NCI-H1092 (cell line): ENCODE results near the gene GALNT13.
"Not testable (repeated sequence)": the region's sequence is repeated elsewhere in the genome, so short reads cannot be mapped to it uniquely, and the experiment has no call there.

ENCODE experiments used
- DNase-seq: peaks from one replicate; lab custom pipeline; 2025; lab: John Stamatoyannopoulos, UW

Gene GALNT13

DNA sequence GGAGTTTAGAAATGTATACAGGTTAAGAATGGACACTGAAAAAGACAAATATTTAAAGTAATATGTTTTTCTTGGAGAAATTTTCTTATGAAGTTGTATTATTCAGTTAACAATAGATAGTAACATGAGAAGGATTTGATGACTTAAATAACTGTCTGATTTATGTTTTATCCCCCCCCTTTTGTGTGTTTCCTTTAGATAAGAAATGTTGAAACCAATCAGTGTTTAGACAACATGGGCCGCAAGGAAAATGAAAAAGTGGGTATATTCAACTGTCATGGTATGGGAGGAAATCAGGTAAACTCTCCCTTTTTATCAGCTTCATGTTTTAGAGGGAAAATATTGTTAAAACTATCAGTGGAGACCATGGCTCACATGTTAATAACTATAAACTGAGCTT lies 537.1 kb downstream of the GALNT13 start:
- DNase-seq = no peak

DNA sequence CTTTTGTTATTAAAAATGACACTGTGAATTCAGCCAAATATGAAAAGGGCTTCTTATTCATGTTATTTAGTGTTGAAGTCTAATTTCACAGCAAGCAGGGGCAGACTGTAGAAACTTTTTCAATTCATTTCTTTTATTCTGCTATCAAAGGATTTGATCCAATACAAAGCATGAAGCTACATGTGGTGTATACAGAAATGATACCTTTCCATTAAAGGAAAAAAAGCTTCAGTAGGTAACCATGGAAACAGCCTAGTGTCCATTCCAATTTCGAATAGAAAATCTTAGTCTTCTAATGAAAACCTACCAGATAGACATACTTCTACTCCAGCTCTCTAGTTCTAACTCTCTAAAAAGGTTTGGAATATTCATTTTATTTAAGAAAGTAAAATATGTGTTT lies 550.5 kb downstream of the GALNT13 start:
- no peak for DNase-seq

DNA sequence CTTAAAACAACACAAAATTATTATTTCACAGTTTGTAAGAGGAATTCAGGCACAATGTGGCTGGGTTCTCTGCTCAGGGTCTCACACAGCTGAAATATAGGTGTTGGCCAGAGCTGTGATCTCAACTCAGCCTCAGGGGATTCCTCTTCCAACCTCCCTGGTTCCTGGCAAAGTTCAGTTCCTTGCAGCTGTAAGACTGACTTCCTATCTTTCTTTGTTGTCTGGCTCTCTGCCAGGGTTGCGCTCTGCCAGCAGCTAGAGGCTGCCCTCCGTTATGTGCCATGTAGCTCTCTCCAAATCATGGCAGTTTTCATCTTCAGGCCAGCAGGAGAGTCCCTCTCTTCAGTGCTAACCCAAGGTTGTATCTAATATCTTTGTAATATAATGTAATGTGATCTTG lies 554.3 kb downstream of the GALNT13 start:
- DNase-seq = no peak

DNA sequence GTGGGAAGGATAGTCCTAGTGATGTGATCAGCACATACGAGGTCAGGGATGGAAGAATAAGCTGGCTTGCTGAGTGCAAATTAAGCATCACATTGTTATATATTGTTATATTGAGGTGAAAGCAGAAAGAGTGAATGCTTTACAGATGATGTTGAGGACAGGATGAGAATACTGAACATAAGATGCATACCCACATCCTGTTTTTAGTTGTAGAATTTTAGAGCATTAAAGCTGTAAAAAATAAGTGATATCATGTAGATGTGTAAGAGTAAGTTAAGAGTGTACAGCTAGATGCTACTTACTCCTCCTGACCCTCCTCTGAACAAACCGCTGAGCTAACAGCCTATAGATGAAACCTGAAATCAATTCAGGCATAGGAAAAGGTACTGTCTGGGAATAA lies 555.7 kb downstream of the GALNT13 start:
- DNase-seq = no peak

DNA sequence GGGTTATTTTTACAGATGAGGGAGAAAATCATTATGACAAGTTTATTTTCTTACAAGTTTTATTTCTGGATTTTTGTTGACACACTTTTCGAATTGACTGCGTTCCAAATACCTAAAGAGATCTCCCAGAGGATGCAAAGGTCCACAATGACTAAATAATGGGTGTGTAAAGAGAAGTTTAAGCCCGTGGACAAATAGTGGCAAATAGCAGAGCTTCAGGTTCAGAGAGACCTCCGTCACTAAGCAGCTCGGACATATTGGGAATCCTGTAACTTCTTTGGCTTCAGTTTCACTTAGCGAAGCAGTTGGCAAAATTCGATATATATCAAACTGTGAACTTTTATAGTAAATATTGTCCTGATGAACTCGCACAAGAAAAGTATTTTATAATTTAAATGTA lies 556.3 kb downstream of the GALNT13 start:
- no peak for DNase-seq

DNA sequence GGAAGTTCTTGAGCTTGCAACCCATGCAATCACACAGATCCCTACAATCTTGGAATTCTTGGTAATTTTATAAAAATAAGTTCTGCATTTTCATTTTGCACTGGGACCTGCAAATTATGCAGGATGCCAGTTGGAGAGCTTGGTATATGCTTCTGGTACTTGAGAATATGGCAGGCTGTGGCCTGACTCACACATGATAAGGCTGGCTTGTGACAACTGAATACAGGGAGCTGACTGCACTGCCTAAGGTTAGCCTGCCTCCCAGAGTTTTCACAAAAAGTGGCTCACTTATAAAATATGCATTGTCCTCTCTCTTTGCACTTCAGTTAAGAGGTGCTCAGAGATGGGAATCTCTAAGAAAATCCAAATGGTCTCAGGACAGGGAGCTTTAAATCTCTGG lies 561.3 kb downstream of the GALNT13 start:
- no peak for DNase-seq

DNA sequence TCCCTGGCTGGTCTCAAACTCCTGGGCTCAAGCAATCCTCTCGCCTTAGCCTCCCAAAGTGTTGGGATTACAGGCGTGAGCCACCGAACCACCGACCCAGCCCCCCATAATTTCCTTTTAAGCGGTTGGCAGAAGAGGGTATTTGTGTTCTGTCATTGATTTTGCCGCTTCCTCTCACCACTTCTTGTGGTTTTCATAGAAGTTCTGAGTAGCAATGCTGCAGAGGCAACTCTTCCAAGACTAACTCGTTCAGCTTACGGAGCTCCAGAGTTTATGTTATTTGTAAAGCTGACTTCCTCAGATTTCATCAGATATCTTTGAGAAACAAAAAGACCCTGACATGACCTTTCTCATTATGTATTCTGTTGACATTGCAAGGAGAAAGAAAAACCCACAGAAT lies 565.4 kb downstream of the GALNT13 start:
- DNase-seq = no peak

DNA sequence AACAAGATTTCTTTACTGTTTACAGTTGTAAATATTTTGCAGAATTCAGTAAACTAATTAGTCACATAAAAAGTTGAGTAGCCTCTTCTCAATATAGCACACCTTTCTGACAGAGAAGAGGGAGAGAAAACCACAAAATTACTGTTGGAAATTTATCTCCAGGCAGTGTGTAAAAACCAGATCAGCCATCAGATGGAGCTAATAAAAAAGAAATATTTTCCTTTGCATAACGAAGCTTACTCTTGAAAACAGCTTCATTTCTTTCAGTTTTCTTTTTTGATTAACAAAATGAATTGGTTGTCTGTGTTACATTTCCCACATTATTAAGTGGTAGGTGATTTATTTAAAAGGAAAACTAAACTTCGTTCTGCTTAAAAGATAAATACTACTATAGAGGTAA lies 567.4 kb downstream of the GALNT13 start:
- DNase-seq = no peak

DNA sequence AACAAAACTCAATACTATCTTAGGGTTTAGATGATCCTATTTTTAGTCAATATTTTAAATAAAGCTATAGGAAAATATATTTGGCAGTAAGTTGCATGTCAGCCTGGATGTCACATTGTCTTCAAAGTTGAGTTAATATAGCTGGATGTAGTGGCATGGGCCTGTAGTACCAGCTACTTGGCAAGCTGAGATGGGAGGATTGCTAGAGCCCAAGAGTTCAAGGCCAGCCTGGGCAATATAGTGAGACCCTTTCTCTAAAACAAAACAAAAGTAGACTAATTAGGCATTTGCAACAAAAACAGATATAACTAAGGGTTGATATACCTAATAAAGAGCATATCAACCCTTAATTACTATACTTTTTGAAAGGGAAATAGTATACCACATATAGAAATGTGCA lies 572.2 kb downstream of the GALNT13 start:
- DNase-seq = no peak

DNA sequence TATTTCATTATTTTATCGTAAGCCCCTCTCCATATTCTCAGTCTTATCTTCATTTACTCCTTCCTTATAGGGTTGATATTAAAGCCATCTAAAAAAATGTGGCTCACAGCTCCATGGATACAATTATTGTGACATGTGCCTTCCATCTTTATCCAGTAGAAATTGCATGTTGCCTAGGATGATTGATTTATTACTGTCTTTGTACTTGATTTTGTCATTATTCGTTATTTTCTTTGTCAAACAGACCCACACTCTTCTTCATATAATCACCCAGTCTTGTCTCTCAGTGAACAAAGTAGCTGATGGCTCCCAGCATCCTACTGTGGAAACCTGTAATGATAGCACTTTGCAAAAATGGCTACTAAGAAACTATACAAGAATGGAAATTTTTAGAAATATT lies 574.6 kb downstream of the GALNT13 start:
- no peak for DNase-seq

DNA sequence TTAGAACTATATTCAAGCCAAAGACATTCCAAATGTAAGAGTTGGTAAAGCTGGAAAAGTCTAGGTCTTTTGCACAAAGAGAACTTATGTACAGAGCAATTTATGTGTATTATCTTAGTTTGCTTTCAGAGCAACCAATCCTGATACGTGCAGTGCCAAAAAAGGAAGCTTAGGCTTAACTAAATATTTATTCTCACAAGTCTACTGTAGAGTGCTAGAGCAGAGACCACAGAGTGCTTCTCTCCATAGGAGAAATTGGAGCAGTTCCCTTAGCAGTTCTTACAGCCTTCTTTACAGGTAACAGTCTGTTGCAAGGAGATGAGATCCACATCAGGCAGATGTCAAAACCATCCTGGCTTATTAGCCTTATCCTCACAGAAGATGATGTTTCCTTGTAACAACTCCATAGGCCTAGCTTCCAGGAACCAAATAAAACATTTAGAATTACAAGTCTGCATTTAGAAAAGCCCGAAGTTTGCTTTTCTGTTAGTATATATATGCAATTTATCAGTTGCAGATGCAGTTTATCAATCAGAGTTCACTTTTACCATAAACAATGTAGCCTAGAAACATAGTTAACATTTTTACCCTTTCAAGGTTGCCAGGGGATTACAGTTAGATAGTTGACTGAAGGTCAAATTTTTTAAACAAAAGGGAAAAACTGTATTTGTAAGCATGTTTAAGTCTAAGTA lies 576.2 kb downstream of the GALNT13 start:
- DNase-seq = no peak

DNA sequence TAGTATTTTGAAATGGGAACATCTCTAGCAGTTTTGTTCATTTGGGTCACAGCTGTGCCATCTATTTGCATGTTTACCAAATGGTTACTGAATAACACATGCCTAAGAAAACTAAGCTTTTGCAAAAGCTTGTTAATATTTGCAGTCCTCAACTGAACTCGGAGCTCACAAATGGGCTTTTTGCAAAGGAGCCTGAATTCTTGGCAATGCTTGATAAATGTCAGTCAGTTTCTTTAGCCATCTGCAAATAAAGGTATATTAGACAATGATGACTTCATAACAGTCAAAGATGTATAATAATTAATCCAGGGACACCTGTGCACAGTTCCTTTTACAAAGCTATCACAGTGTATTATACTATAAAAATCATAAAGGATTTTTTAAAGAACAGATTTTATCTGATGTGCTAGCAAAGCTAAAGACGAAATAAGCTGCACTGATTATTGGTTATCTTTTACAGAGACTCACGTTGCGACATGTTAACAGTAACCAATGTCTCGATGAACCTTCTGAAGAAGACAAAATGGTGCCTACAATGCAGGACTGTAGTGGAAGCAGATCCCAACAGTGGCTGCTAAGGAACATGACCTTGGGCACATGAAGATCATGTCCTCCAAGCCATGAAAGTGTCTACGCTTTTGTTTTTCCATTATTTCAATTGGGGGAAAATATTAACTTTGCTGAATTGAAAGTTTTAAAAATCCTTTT lies 578.4 kb downstream of the GALNT13 start:
- no peak for DNase-seq

DNA sequence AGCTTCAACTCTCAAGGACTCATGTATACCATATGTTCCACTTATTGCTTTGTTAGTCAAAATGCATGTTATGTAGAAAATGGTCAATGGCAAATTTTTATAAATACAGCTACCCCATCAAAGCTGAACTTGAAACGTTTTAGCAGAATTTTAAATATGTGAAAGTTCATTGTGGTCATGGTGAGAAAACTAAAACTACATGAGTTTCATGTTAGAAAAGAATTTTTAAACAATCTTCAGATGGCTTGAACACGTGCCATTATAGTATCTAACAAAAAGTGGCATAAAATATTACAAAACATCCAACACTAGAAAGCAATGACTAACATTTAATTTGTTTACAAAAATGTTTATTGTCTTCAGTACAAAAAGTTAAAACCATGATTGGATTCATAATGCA lies 580.7 kb downstream of the GALNT13 start:
- no peak for DNase-seq

DNA sequence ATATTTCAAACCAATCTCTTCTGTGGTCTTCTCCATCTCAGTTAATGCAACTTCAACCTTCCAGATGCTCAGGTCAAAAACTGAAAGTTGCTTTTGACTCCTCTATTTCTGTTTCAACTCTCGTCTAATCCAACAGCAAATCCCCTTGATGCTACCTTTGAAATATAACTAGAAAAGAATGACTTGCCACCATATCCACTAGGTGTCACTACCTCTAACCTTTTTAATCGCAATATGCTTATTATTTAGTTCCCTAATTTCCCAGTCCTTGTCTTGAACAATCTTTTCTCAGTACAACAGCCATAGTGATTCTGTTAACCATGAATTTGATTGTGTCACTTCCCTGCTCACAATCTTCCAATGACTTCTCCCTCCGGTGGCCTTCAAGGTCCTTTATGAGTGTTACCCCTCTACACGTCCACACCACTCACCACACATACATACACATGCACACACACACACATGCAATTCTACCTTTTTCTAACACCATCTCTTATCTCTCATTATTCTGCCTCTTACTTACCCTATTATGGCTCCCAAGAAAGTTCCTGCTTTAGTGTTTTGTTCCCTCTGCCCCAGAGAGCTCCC lies 581.3 kb downstream of the GALNT13 start:
- no peak for DNase-seq

DNA sequence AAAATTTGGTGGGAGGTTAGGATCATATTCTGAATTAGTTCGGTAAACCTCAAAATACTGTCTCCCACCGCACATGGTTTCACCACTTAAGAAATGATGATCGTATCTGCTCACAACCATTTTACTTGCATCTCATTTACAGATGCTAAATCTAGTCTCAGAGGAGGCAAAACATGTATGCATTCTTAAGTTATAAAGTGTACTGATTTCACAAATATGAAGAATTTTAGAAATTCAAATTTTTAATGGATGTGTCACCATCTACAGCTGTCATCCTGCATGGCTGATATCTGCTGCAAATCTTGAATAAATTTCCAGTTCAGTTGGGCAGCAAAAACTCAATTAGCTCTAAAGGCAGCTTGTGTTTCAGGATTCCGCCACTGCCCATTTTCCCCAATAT lies 583.4 kb downstream of the GALNT13 start:
- no peak for DNase-seq

DNA sequence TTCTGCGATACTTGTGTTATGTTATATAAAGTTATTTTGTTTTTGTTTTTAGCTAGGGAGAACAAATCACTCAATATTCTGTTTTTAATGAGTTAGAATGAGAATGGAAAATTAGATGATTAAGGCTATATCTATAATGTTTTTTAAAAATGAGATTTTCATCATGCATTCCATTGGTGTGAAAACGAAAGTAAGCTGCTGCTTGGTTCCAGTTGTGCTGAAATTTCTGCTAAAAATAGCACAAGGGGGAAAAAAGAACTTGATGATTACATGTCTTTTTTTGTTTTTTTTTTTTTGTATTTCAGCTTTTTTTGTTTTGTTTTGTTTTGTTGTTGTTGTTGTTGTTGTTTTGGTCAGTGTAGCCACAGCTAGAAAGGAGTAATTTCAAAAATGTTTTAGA lies 584.1 kb downstream of the GALNT13 start:
- no peak for DNase-seq

DNA sequence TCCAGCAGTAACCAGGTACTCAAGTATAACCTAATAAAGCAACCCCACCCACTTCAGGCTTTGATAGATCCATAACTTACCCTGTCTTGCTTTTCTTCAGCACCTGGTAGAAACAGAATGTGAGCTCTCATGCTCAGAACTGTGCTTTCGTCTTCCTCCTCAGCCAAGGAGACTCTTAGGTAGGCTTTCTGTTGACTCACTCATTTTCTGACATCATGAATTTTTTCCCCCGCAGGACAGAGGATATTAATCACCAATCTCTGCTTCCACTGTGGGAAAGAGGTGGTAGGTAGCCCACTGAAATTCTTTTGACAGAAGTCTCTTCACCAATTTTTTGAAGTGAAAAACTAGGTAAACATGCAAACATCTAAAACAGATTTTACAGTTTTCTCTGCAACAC lies 585.6 kb downstream of the GALNT13 start:
- DNase-seq = no peak

DNA sequence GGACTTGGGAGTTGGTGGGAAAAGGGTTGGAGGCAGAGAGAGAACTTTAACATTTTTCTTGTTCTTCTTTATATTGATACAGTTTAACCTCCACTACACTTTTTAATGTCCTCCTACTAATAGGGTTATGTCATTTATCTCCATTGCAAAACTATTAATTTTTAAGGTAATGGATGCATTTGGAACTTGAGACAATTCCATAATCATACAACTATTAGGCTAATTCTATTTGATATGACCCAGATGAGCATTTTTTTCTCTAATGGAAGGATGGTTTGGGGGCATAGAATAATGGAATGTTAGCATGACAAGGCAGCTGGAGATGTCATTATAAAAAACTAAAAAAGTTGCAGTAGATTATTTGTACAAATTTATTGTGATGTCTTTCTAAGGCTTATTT lies 587.6 kb downstream of the GALNT13 start:
- no peak for DNase-seq

DNA sequence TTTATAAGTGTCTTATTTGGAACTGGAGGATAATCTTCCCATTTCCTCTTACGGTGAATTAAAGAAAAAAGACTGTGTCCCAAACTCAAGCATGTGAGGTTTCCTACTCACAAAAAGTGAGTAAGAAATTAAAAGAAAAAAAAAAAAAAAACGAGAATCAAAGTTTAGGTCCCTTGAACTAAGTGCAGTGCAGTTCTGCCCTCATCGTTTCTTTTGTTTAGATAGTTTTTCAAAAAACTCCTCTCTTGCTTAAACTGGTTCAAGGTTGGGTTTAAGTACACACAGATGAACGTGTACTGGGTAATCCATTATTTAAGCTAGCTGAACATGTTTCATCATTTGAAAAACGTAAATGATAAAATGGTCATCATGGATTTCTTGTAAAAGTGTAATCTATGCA lies 590.9 kb downstream of the GALNT13 start:
- DNase-seq = no peak

DNA sequence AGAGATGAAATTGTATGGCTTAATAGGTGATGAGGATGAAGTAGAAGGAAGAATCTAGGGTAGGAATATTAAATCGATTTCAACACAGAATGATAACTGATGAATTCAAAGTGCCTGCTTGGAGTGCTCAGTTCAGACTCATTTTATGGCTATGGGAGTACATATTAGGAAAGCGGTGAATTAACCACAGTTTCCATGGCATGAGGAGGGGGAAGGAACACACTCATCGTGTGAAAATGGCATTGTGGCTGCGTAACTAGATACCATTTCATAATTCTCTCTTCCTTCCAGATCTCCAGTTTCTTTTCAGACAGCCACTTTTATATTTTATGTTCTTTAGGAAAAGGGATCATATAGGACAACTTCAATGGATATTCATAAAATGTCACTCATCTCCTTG lies 594.5 kb downstream of the GALNT13 start:
- DNase-seq = no peak

DNA sequence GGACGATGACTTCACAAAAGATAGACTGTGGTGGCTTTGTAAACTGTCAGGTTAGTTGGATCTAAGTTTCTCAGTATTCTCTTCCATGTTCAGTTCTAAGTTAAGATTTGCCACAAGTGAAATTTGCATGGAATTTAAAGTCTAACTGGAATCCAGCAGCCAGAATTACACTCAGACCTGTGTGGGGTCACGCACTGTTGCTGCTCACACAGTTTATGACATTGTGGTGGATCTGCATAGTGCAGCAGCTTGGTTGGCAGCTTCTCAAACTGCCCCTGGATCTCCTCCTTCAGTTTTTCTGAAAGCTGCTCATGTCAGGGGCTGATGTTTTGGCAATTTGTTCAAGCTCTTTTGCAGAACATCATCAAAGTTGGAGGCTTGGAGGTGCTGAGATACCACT lies 598.7 kb downstream of the GALNT13 start:
- no peak for DNase-seq

DNA sequence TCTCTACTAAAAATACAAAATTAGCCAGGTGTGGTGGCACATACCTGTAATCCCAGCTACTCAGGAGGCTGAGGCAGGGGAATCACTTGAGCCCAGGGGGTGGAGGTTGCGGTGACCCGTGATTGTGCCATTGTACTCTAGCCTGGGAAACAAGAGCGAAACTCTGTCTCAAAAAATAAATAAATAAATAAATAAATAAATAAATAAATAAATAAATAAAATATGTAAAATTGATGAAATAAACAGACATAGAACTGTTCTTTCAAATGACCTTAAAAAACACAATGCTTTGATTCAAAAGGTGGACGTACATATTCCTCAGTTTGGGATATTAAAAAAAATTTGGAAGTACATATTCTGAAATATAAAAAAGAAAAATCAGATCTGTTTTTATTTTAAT lies 599.8 kb downstream of the GALNT13 start:
- not testable (repeated sequence) for DNase-seq

DNA sequence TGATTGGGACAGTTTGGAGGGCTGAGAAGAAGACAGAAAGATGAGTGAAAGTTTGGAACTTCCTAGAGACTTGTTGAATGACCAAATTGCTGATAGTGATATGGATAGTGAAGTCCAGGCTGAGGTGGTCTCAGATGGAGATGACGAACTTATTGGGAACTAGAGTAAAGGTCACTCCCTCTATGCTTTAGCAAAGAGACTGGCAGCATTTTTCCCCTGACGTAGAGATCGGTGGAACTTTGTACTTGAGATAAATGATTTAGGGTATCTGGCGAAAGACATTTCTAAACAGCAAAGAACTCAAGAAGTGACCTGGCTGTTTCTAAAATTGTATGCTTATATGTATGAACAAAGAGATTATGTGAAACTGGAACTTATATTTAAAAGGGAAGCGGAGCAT lies 605.6 kb downstream of the GALNT13 start:
- DNase-seq = no peak

DNA sequence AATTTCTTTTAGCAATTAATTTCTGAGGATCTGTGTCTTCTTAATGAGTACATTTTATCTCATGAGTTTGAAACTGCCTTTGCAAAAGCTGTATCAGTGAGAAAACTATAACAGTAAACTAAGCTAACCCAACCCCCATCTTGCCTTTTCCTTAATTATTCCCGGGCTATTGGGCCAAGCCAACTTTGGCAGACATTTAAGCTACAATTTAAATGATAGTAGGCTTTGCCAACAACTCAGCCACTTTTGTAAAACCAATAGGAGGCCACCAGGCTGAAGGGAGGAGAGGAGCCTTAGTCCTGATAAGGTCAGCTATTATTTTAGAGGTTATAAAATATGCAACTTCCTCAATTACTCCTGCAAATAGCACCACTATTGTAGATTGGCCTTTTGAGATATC lies 608.8 kb downstream of the GALNT13 start:
- no peak for DNase-seq
